Measurements from ENCODE around the gene ZRANB3.

DNA sequence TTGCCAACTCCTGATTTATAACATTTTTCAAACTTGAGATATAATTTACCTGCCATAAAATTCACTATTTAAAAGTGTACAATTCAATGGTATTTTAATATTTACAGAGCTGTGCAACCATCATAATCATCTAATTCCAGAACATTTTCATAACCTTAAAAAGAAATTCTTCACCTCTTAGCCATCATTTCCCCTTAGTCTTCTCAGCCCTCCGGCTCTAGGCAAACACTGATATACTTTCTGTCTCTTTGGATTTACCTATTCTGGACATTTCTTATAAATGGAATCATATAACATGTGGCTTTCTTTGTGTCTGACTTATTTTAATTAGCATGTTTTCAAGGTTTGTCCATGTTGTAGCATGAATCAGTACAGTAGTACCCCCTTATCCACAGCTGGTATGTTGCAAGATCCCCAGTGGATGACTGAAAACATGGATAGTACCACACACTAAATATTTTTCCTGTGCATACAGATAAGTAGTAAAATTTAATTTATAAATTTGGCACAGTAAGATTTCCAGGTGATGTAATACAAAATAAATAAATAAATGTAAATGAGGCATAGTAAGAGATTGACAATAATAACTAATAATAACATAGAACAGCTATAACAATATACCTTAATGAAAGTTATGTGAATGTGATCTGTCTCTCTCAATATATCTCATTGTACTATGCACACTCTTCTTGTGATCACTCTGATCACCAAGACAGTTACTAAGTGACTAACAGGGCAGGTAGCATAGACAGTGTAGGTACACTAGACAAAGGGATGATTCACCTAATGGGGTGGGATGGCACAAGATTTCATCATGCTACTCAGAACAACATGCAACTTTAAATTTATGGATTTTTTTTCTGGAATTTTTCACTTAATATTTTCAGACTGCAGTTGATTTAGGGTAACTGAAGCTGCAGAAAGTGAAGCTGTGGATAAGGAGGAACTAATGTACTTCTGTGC, 405.8 kb downstream of the ZRANB3 start:
- TF ChIP-seq CTCF (IDR thresholded peaks at IDR 0.05) = no peak
- no peak for TF ChIP-seq POLR2AphosphoS5 (IDR thresholded peaks at IDR 0.05)
- no peak for TF ChIP-seq POLR2A (IDR thresholded peaks at IDR 0.05)
